ENCODE results near the gene SEPTIN5. TPM values are rescaled to one million over a fixed set of nuclear protein-coding genes. Genes with fewer than 3 reads are reported as not detected.

The SEPTIN5 gene
- total and polyA plus RNA-seq, 9 of the 15 experiments (the other 6 are each of a cell fraction or from before 2014, with no cell fraction given), result 0.03 to 195 (median 119) TPM

DNA sequence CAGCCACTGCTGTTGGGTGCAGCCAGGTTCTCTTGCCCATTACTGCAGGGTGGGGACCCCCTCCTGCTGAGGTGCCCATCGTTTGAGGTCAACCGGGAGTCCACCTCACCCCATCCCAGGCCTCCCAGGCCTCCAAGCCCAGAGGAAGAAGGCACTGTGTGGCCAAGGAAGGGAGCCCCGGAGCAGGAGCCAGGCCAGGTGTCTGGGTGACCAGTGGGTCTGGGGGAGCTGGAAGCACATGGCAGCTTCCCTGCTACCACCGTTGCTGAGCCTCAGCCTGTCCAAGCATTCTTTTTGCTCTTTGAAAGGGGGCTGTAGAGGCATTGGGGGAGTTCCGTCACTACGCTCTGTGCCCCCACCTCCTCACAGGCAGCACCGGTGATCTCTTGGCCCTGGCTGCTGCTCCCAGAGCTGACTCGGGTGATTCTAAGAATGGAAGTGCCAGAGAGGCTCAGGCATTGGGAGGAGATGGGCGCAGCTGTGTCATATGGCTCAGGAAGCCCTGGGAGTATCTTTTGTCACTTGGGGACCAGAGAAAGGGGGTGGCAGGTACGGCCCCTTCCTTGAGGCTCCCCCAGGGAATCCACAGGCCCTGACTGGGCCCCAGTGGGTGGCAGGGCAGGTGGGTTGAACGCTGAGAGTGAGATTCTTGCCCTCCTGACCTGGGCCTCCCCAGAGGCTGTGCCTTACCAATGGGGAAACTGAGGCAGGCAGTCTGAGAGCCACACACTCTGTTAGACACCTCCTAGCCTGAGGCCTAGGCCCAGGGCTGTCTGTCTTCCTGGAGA is 1.9 kb downstream of the SEPTIN5 start (continued):
- TF ChIP-seq, protein P1, sequence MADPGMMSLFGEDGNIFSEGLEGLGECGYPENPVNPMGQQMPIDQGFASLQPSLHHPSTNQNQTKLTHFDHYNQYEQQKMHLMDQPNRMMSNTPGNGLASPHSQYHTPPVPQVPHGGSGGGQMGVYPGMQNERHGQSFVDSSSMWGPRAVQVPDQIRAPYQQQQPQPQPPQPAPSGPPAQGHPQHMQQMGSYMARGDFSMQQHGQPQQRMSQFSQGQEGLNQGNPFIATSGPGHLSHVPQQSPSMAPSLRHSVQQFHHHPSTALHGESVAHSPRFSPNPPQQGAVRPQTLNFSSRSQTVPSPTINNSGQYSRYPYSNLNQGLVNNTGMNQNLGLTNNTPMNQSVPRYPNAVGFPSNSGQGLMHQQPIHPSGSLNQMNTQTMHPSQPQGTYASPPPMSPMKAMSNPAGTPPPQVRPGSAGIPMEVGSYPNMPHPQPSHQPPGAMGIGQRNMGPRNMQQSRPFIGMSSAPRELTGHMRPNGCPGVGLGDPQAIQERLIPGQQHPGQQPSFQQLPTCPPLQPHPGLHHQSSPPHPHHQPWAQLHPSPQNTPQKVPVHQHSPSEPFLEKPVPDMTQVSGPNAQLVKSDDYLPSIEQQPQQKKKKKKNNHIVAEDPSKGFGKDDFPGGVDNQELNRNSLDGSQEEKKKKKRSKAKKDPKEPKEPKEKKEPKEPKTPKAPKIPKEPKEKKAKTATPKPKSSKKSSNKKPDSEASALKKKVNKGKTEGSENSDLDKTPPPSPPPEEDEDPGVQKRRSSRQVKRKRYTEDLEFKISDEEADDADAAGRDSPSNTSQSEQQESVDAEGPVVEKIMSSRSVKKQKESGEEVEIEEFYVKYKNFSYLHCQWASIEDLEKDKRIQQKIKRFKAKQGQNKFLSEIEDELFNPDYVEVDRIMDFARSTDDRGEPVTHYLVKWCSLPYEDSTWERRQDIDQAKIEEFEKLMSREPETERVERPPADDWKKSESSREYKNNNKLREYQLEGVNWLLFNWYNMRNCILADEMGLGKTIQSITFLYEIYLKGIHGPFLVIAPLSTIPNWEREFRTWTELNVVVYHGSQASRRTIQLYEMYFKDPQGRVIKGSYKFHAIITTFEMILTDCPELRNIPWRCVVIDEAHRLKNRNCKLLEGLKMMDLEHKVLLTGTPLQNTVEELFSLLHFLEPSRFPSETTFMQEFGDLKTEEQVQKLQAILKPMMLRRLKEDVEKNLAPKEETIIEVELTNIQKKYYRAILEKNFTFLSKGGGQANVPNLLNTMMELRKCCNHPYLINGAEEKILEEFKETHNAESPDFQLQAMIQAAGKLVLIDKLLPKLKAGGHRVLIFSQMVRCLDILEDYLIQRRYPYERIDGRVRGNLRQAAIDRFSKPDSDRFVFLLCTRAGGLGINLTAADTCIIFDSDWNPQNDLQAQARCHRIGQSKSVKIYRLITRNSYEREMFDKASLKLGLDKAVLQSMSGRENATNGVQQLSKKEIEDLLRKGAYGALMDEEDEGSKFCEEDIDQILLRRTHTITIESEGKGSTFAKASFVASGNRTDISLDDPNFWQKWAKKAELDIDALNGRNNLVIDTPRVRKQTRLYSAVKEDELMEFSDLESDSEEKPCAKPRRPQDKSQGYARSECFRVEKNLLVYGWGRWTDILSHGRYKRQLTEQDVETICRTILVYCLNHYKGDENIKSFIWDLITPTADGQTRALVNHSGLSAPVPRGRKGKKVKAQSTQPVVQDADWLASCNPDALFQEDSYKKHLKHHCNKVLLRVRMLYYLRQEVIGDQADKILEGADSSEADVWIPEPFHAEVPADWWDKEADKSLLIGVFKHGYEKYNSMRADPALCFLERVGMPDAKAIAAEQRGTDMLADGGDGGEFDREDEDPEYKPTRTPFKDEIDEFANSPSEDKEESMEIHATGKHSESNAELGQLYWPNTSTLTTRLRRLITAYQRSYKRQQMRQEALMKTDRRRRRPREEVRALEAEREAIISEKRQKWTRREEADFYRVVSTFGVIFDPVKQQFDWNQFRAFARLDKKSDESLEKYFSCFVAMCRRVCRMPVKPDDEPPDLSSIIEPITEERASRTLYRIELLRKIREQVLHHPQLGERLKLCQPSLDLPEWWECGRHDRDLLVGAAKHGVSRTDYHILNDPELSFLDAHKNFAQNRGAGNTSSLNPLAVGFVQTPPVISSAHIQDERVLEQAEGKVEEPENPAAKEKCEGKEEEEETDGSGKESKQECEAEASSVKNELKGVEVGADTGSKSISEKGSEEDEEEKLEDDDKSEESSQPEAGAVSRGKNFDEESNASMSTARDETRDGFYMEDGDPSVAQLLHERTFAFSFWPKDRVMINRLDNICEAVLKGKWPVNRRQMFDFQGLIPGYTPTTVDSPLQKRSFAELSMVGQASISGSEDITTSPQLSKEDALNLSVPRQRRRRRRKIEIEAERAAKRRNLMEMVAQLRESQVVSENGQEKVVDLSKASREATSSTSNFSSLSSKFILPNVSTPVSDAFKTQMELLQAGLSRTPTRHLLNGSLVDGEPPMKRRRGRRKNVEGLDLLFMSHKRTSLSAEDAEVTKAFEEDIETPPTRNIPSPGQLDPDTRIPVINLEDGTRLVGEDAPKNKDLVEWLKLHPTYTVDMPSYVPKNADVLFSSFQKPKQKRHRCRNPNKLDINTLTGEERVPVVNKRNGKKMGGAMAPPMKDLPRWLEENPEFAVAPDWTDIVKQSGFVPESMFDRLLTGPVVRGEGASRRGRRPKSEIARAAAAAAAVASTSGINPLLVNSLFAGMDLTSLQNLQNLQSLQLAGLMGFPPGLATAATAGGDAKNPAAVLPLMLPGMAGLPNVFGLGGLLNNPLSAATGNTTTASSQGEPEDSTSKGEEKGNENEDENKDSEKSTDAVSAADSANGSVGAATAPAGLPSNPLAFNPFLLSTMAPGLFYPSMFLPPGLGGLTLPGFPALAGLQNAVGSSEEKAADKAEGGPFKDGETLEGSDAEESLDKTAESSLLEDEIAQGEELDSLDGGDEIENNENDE (IDR thresholded peaks at IDR 0.05; ENCODE audit: low read depth, low read length), result no peak
- TF ChIP-seq, protein P2, sequence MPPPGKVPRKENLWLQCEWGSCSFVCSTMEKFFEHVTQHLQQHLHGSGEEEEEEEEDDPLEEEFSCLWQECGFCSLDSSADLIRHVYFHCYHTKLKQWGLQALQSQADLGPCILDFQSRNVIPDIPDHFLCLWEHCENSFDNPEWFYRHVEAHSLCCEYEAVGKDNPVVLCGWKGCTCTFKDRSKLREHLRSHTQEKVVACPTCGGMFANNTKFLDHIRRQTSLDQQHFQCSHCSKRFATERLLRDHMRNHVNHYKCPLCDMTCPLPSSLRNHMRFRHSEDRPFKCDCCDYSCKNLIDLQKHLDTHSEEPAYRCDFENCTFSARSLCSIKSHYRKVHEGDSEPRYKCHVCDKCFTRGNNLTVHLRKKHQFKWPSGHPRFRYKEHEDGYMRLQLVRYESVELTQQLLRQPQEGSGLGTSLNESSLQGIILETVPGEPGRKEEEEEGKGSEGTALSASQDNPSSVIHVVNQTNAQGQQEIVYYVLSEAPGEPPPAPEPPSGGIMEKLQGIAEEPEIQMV (tag; conservative IDR thresholded peaks at IDR 0.05; ENCODE audit: low read depth), result no peak
- TF ChIP-seq LEF1 (IDR thresholded peaks at IDR 0.05), result no peak
- TF ChIP-seq SAP30 (IDR thresholded peaks at IDR 0.05; ENCODE audit: borderline replicate concordance, insufficient read depth, low read depth, low read length, poor library complexity, severe bottlenecking), result peak; percentile 41
- TF ChIP-seq POLR2AphosphoS2 (IDR thresholded peaks at IDR 0.05; ENCODE audit: low read length), result no peak
- TF ChIP-seq TEAD4 (IDR thresholded peaks at IDR 0.05; ENCODE audit: low read length), result no peak
- TF ChIP-seq TEAD4 (CRISPR knock-in tag; IDR thresholded peaks at IDR 0.05; ENCODE audit: borderline replicate concordance), result no peak
- TF ChIP-seq GABPB1 (CRISPR knock-in tag; IDR thresholded peaks at IDR 0.05), result no peak
- TF ChIP-seq, protein P3, sequence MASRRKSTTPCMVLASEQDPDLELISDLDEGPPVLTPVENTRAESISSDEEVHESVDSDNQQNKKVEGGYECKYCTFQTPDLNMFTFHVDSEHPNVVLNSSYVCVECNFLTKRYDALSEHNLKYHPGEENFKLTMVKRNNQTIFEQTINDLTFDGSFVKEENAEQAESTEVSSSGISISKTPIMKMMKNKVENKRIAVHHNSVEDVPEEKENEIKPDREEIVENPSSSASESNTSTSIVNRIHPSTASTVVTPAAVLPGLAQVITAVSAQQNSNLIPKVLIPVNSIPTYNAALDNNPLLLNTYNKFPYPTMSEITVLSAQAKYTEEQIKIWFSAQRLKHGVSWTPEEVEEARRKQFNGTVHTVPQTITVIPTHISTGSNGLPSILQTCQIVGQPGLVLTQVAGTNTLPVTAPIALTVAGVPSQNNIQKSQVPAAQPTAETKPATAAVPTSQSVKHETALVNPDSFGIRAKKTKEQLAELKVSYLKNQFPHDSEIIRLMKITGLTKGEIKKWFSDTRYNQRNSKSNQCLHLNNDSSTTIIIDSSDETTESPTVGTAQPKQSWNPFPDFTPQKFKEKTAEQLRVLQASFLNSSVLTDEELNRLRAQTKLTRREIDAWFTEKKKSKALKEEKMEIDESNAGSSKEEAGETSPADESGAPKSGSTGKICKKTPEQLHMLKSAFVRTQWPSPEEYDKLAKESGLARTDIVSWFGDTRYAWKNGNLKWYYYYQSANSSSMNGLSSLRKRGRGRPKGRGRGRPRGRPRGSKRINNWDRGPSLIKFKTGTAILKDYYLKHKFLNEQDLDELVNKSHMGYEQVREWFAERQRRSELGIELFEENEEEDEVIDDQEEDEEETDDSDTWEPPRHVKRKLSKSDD (conservative IDR thresholded peaks at IDR 0.05; ENCODE audit: low read length), result no peak
- TF ChIP-seq KAT7 (CRISPR knock-in tag; IDR thresholded peaks at IDR 0.05; ENCODE audit: borderline replicate concordance), result no peak
- 0 out of 2 replicates have a peak, but pooled peaks have one; percentile 16 for TF ChIP-seq CHCHD3 (CRISPR knock-in tag; IDR thresholded peaks at IDR 0.05)
